ENCODE results near the gene PTPRN2.

- TF ChIP-seq EZH2 (IDR thresholded peaks at IDR 0.05; ENCODE audit: low read length, missing control alignments) = no peak
- TF ChIP-seq CTCF (conservative IDR thresholded peaks at IDR 0.05 in 1 of 2, IDR thresholded peaks at IDR 0.05 in 1 of 2; ENCODE audit: low read depth in 1 of 2, low read length in 2 of 2) = no peak
Observed at GRCh38 chr7:157719008-157719682, 868.5 kb downstream of the PTPRN2 start.

Data from fibroblast of lung (primary cell).